GM12878 (cell line): ENCODE measurements around the gene CCDC197. TPM values are rescaled to one million over a fixed set of nuclear protein-coding genes. Genes with fewer than 3 reads are reported as not detected.

Source experiments
- CTCF ChIP-seq, 3 experiments: IDR thresholded peaks in 2 of 3; conservative IDR thresholded peaks in 1 of 3; 2 replicates each; pipeline ENCODE4 v1.5.1; 2011; ENCODE audit warnings: low read depth in 3 of 3, low read length in 3 of 3, mild to moderate bottlenecking in 3 of 3, control low read depth in 2 of 3, moderate library complexity in 2 of 3, inconsistent platforms in 1 of 3, mixed read lengths in 1 of 3; ENCODE audit not compliant: control insufficient read depth in 2 of 3, insufficient read depth in 1 of 3; ENCODE audit errors: extremely low read depth in 1 of 3
- RAD21 ChIP-seq: IDR thresholded peaks from 2 replicates; pipeline ENCODE4 v1.6.1; 2011; ENCODE audit warnings: mild to moderate bottlenecking, low read depth, low read length, moderate library complexity; ENCODE audit not compliant: insufficient read depth
- RUNX3 ChIP-seq: IDR thresholded peaks from 2 replicates; pipeline ENCODE4 v1.6.1; 2012; ENCODE audit warnings: low read length, inconsistent platforms
- SMC3 ChIP-seq: IDR thresholded peaks from 2 replicates; pipeline ENCODE4 v1.6.1; 2011; ENCODE audit warnings: low read length, improper control_type of control experiment, borderline replicate concordance
- STAT1 ChIP-seq: fragments of 450-650 bp; conservative IDR thresholded peaks from 2 replicates; pipeline ENCODE4 v1.6.1; 2014; ENCODE audit warnings: antibody characterized with exemption, mild to moderate bottlenecking
- ZNF217 ChIP-seq: fragments of 450-650 bp; IDR thresholded peaks from 2 replicates; pipeline ENCODE4 v1.6.1; 2017; ENCODE audit warnings: antibody characterized with exemption, mild to moderate bottlenecking
- ZNF687 ChIP-seq: fragments of 450-650 bp; IDR thresholded peaks from 2 replicates; pipeline ENCODE4 v1.6.1; 2017; ENCODE audit warnings: mild to moderate bottlenecking, moderate library complexity
- polyA plus RNA-seq, 11 experiments: library from polyadenylated mRNA; depleted of rRNA in 4 of 11; unstranded in 6 of 11; stranded (reverse) in 5 of 11; fragments of >200 nt; fragmentation: Nextera tagmentation in 4 of 11; fragmentation: Illumina TruSeq in 1 of 11; extraction: Ambion mirVana in 4 of 11; extraction: Trizol in 1 of 11; gene quantifications; 1 replicate in 1 of 11; 2 replicates in 10 of 11; pipeline versions ENCODE4 v1.2.1 to v1.2.3, GENCODE V29; 2011 to 2016; ENCODE audit warnings: inconsistent platforms in 2 of 11, missing spikeins in 2 of 11, low read depth in 1 of 11
- total RNA-seq, 4 experiments: library from RNA; depleted of rRNA in 3 of 4; stranded (reverse); fragments of >200 nt in 3 of 4; fragmentation: Illumina TruSeq in 1 of 4; extraction: Trizol in 1 of 4; gene quantifications; 2 replicates each; pipeline versions ENCODE4 v1.2.1 to v1.2.3, GENCODE V29; 2013 to 2021
- TF ChIP-seq, protein P1 (sequence below): fragments of 450-650 bp; IDR thresholded peaks from 2 replicates; pipeline ENCODE4 v1.6.1; 2017; ENCODE audit warnings: mild to moderate bottlenecking

Gene CCDC197
- total and polyA plus RNA-seq, 10 of the 15 experiments (the other 5 are each of a cell fraction or from before 2014, with no cell fraction given): 0.12 TPM; not detected in 9

DNA sequence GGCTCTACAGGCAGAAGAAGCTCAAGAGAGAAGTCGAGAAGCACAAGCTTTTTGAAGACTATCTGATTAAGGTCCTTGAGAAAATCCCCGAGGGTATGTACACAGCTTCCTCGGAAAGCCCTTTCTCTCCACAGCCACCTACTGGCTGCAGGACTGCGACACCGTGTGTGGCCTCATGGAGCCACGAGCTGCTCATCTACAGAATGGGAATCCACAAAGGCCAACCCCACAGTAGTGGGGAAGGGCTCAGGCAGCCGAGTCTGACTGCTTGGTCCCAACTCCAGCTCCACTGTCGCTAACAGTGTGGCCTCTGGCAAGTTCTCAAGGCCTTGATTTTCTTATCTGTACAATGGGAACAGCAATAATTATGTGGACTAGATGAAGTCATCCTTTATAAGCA is 2.5 kb downstream of the CCDC197 start (continued):
- TF ChIP-seq ZNF687: peak; percentile 67
- peak; percentile 91; the same call in 1 of the 2 replicates for TF ChIP-seq ZNF217
- TF ChIP-seq, protein P1, sequence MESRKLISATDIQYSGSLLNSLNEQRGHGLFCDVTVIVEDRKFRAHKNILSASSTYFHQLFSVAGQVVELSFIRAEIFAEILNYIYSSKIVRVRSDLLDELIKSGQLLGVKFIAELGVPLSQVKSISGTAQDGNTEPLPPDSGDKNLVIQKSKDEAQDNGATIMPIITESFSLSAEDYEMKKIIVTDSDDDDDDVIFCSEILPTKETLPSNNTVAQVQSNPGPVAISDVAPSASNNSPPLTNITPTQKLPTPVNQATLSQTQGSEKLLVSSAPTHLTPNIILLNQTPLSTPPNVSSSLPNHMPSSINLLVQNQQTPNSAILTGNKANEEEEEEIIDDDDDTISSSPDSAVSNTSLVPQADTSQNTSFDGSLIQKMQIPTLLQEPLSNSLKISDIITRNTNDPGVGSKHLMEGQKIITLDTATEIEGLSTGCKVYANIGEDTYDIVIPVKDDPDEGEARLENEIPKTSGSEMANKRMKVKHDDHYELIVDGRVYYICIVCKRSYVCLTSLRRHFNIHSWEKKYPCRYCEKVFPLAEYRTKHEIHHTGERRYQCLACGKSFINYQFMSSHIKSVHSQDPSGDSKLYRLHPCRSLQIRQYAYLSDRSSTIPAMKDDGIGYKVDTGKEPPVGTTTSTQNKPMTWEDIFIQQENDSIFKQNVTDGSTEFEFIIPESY: peak; percentile 92
- TF ChIP-seq STAT1: no peak
- peak; percentile 55; the same call in 1 of the 2 replicates for TF ChIP-seq SMC3
- peak; percentile 32 to 67 (median 34); a peak in 5 of 6 replicates for TF ChIP-seq CTCF (IDR thresholded peaks at IDR 0.05 in 2 of 3, conservative IDR thresholded peaks at IDR 0.05 in 1 of 3; ENCODE audit: control insufficient read depth in 2 of 3, extremely low read depth in 1 of 3, insufficient read depth in 1 of 3, low read depth in 3 of 3, low read length in 3 of 3)
- peak; percentile 25; the same call in 1 of the 2 replicates for TF ChIP-seq RUNX3
- TF ChIP-seq RAD21: peak; percentile 34; the same call in 1 of the 2 replicates
- TF ChIP-seq, all 136 proteins: peak for 11
